ENCODE data around the gene TTBK2.

GRCh38 chr15:42784705-42785104 lies 135.9 kb downstream of the TTBK2 start:
- TF ChIP-seq CTCF (IDR thresholded peaks at IDR 0.05) (no peak), EP300 (IDR thresholded peaks at IDR 0.05) (no peak)
